Hepatocyte (in vitro differentiated cells): ENCODE measurements around the gene SATB2. TPM values are rescaled to one million over a fixed set of nuclear protein-coding genes. Genes with fewer than 3 reads are reported as not detected.

ENCODE experiments used
- DNase-seq: peaks from one replicate; pipeline ENCODE4 v3.0.0-alpha.2; 2016; ENCODE audit warnings: low spot score
- H2AFZ ChIP-seq: fragments of 200-600 bp; sonication (generic); 2 replicates; pipeline ENCODE4 v1.6.0; 2016; ENCODE audit warnings: antibody characterized with exemption, mild to moderate bottlenecking
- H3K27ac ChIP-seq: fragments of 200-600 bp; sonication (generic); 2 replicates; pipeline ENCODE4 v1.5.1; 2016; ENCODE audit warnings: mild to moderate bottlenecking
- H3K27me3 ChIP-seq: fragments of 200-600 bp; sonication (generic); 2 replicates; pipeline ENCODE4 v1.6.1; 2016
- H3K36me3 ChIP-seq: fragments of 200-600 bp; sonication (generic); replicated peaks from 2 replicates; pipeline ENCODE4 v1.5.1; 2016; ENCODE audit warnings: low read depth; ENCODE audit not compliant: insufficient read depth
- H3K4me1 ChIP-seq: fragments of 200-600 bp; sonication (generic); 2 replicates; pipeline ENCODE4 v1.5.1; 2016; ENCODE audit warnings: mild to moderate bottlenecking, moderate library complexity; ENCODE audit not compliant: insufficient read depth
- H3K4me2 ChIP-seq: fragments of 200-600 bp; sonication (generic); 2 replicates; pipeline ENCODE4 v1.6.0; 2016
- H3K4me3 ChIP-seq: fragments of 200-600 bp; sonication (generic); 2 replicates; pipeline ENCODE4 v1.5.1; 2016; ENCODE audit warnings: mild to moderate bottlenecking
- H3K79me2 ChIP-seq: fragments of 200-600 bp; sonication (generic); 2 replicates; pipeline ENCODE4 v1.6.0; 2017; ENCODE audit warnings: mild to moderate bottlenecking
- H3K9me2 ChIP-seq: fragments of 200-600 bp; sonication (generic); replicated peaks from 2 replicates; pipeline ENCODE4 v1.6.0; 2017; ENCODE audit warnings: mild to moderate bottlenecking; ENCODE audit not compliant: insufficient read depth
- H3K9me3 ChIP-seq: fragments of 200-600 bp; sonication (generic); 2 replicates; pipeline ENCODE4 v1.5.1; 2016; ENCODE audit warnings: low read depth, mild to moderate bottlenecking
- H4K20me1 ChIP-seq: fragments of 200-600 bp; sonication (generic); 2 replicates; pipeline ENCODE4 v1.6.0; 2016; ENCODE audit warnings: mild to moderate bottlenecking; ENCODE audit not compliant: insufficient read depth, poor library complexity, severe bottlenecking
- EZH2 ChIP-seq: fragments of 200-600 bp; sonication (generic); IDR thresholded peaks from 2 replicates; pipeline ENCODE4 v1.6.1; 2016; ENCODE audit warnings: antibody characterized with exemption, mild to moderate bottlenecking, borderline replicate concordance
- EZH2phosphoT487 ChIP-seq: fragments of 200-600 bp; sonication (generic); IDR thresholded peaks from one replicate; pipeline ENCODE4 v1.6.1; 2018; ENCODE audit warnings: antibody characterized with exemption, mild to moderate bottlenecking, low read depth, moderate library complexity; ENCODE audit not compliant: unreplicated experiment, severe bottlenecking
- WGBS: methylation state at CpG from one replicate; pipeline ENCODE4 v1.1.6; 2016; ENCODE audit warnings: low lambda C conversion rate; ENCODE audit errors: missing lambda C conversion rate; 5-methylcytosine and 5-hydroxymethylcytosine counted together
- polyA plus RNA-seq: library from polyadenylated mRNA; unstranded; fragments of >200 nt; fragmentation: Nextera tagmentation; extraction: Ambion mirVana; gene quantifications from 2 replicates; pipeline ENCODE4 v1.2.1, GENCODE V29; 2016
- total RNA-seq: library from RNA; depleted of rRNA; stranded (reverse); fragments of >200 nt; gene quantifications from 2 replicates; pipeline ENCODE4 v1.2.3, GENCODE V29; 2014
- TF ChIP-seq, protein P1 (sequence below): fragments of 200-600 bp; sonication (generic); IDR thresholded peaks from 2 replicates; pipeline ENCODE4 v1.5.1; 2016; ENCODE audit warnings: antibody characterized with exemption, mild to moderate bottlenecking; ENCODE audit not compliant: poor library complexity

SATB2 gene
- total and polyA plus RNA-seq, 2 experiments from 2014 or later = 1.9 to 8.7 TPM

GRCh38 chr2:199449455-199449854 is 8.3 kb downstream of the SATB2 start:
- no peak overlapping the region for H2AFZ ChIP-seq
- H4K20me1 ChIP-seq = no peaks in the 10 kb centered on the region
- peaks cover 13% of the 10 kb centered on the region for H3K27me3 ChIP-seq
- peaks cover 4% of the 10 kb centered on the region for H3K79me2 ChIP-seq
- no peaks in the 10 kb centered on the region for H3K9me3 ChIP-seq
- no peaks in the 10 kb centered on the region for H3K9me2 ChIP-seq
- TF ChIP-seq, protein P1, sequence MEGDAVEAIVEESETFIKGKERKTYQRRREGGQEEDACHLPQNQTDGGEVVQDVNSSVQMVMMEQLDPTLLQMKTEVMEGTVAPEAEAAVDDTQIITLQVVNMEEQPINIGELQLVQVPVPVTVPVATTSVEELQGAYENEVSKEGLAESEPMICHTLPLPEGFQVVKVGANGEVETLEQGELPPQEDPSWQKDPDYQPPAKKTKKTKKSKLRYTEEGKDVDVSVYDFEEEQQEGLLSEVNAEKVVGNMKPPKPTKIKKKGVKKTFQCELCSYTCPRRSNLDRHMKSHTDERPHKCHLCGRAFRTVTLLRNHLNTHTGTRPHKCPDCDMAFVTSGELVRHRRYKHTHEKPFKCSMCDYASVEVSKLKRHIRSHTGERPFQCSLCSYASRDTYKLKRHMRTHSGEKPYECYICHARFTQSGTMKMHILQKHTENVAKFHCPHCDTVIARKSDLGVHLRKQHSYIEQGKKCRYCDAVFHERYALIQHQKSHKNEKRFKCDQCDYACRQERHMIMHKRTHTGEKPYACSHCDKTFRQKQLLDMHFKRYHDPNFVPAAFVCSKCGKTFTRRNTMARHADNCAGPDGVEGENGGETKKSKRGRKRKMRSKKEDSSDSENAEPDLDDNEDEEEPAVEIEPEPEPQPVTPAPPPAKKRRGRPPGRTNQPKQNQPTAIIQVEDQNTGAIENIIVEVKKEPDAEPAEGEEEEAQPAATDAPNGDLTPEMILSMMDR = no peak
- TF ChIP-seq EZH2 = no peak
- TF ChIP-seq EZH2phosphoT487 = no peak
- DNase-seq = no peak
- 73% methylated on average over 1 of the region's 1 CpG for WGBS
- H3K36me3 ChIP-seq = no peaks in the 10 kb centered on the region
- H3K4me3 ChIP-seq = no peak overlapping the region
- no peak overlapping the region for H3K4me2 ChIP-seq
- H3K4me1 ChIP-seq = no peaks in the 10 kb centered on the region
- no peak overlapping the region for H3K27ac ChIP-seq

DNA sequence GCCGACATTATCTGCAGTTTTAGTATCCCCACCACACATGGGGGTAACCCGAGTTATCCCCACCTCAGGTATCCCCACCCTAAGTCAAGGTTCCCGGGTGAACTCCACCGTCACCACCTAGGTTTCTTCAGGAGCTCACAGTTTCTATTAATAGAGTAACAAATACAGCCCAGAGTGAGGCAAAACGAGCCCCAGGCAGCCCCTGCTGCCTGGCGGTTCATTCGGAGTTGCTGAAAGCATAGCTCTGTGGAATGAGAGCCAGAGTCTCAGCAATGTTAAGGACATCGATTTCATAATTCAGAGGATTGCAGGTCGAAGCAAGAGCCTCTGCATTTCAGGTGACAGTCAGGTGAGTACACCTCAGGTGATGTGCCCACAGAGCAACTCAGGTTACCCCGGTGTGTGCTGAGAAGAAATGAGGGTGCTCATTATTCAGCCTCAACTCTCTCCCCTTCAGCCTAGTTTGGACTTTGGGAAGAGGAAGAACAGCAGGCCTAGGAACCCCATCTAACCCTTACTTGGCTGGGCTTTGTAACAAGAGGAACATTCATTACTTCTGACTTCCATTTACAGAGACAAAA is 10.7 kb downstream of the SATB2 start:
- DNase-seq = no peak
- Histone ChIP-seq H3K36me3 (no peaks in the 10 kb centered on the region), H3K27ac (no peak overlapping the region), H3K4me1 (no peaks in the 10 kb centered on the region), H3K27me3 (peaks cover 4% of the 10 kb centered on the region), H3K79me2 (peaks cover 4% of the 10 kb centered on the region), H4K20me1 (no peaks in the 10 kb centered on the region), H3K9me2 (no peaks in the 10 kb centered on the region), H3K9me3 (no peaks in the 10 kb centered on the region), H2AFZ (no peak overlapping the region), H3K4me2 (no peak overlapping the region), H3K4me3 (no peak overlapping the region)
- TF ChIP-seq EZH2 (no peak), EZH2phosphoT487 (no peak)
- TF ChIP-seq, protein P1 = no peak
- 85% methylated on average over 10 of the region's 10 CpGs for WGBS

GRCh38 chr2:199444749-199445148 is 13.0 kb downstream of the SATB2 start:
- no peak overlapping the region for H3K27ac ChIP-seq
- no peaks in the 10 kb centered on the region for H3K4me1 ChIP-seq
- no peak overlapping the region for H3K4me3 ChIP-seq
- no peak overlapping the region for H2AFZ ChIP-seq
- H3K36me3 ChIP-seq = no peaks in the 10 kb centered on the region
- no peaks in the 10 kb centered on the region for H4K20me1 ChIP-seq
- no peak for TF ChIP-seq EZH2
- no peak overlapping the region for H3K4me2 ChIP-seq
- no peaks in the 10 kb centered on the region for H3K79me2 ChIP-seq
- H3K27me3 ChIP-seq = peaks cover 4% of the 10 kb centered on the region
- DNase-seq = no peak
- 72% methylated on average over 4 of the region's 4 CpGs for WGBS
- H3K9me3 ChIP-seq = no peaks in the 10 kb centered on the region
- H3K9me2 ChIP-seq = no peaks in the 10 kb centered on the region

DNA sequence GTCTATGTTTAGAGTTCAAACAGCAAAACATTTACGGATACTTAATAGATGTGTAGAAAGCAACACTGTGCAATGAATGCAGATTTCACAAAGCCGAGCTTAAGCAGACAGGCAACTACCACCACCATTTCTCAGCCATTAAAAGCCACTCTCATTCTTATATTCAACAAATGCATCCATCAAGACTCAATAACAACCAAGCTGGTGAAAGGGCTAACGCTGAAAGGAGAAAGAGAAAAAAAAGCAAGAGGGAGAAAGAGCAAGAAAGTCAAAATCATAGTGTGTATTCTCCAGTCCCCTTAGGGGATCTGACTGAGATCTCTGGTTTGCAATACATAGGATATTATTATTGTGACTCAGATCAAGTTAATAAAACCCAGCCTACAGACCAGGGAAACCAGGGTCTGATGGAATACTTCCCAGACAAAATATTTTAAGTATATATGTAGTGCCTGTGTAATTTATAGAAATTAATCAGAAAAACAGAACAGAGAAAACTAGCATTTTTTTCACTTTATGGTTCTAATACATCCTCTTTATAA is 14.1 kb downstream of the SATB2 start:
- Histone ChIP-seq H3K4me2 (no peak overlapping the region), H3K9me2 (no peaks in the 10 kb centered on the region), H3K4me1 (no peaks in the 10 kb centered on the region), H3K9me3 (no peaks in the 10 kb centered on the region), H2AFZ (no peak overlapping the region), H3K36me3 (no peaks in the 10 kb centered on the region), H4K20me1 (no peaks in the 10 kb centered on the region), H3K27ac (no peak overlapping the region), H3K4me3 (no peak overlapping the region), H3K79me2 (no peaks in the 10 kb centered on the region), H3K27me3 (peaks cover 4% of the 10 kb centered on the region)
- no peak for DNase-seq
- TF ChIP-seq EZH2 = no peak
- 57% methylated on average over 3 of the region's 3 CpGs for WGBS
